Measurements from ENCODE around the gene SERTAD3.
"Not testable (repeated sequence)": the region's sequence is repeated elsewhere in the genome, so short reads cannot be mapped to it uniquely, and the experiment has no call there.

DNA sequence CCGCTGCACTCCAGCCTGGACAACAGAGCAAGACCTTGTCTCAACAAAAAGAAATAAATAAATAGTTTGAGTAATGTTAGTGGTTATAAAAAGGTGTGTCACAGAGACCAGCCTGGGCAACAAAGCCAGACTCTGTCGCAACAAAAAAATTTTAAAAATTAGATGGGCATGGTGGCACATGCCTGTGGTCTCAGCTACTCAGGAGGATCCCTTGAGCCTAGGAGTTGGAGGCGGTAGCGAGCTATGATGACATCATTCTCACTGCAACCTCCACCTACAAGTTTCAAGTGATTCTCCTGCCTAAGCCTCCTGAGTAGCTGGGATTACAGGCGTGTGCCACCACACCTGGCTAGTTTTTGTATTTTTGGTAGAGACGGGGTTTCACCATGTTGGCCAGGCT, 9.8 kb upstream of the SERTAD3 start:
- TF ChIP-seq, protein P1, sequence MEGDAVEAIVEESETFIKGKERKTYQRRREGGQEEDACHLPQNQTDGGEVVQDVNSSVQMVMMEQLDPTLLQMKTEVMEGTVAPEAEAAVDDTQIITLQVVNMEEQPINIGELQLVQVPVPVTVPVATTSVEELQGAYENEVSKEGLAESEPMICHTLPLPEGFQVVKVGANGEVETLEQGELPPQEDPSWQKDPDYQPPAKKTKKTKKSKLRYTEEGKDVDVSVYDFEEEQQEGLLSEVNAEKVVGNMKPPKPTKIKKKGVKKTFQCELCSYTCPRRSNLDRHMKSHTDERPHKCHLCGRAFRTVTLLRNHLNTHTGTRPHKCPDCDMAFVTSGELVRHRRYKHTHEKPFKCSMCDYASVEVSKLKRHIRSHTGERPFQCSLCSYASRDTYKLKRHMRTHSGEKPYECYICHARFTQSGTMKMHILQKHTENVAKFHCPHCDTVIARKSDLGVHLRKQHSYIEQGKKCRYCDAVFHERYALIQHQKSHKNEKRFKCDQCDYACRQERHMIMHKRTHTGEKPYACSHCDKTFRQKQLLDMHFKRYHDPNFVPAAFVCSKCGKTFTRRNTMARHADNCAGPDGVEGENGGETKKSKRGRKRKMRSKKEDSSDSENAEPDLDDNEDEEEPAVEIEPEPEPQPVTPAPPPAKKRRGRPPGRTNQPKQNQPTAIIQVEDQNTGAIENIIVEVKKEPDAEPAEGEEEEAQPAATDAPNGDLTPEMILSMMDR (IDR thresholded peaks at IDR 0.05; ENCODE audit: low read length) = not testable (repeated sequence)
- TF ChIP-seq EZH2 (optimal IDR thresholded peaks at IDR 0.05; ENCODE audit: low read depth, low read length); EZH2phosphoT487 (IDR thresholded peaks at IDR 0.05; ENCODE audit: low read length): not testable (repeated sequence)

Data from MM.1S (cell line).